CD4-positive, alpha-beta memory T cell (primary cell): Measurements from ENCODE around the gene RAVER2. TPM values are rescaled to one million over a fixed set of nuclear protein-coding genes. Genes with fewer than 3 reads are reported as not detected.
A peak's percentile ranks its signal among the peaks of the same experiment; 100 is the strongest.

Experiments used
- CTCF ChIA-PET: fragments of 350-600 bp; sonication (Branson Sonifier 250); formaldehyde crosslinking; loops from one replicate; lab custom pipeline; 2021; ENCODE audit warnings: inconsistent platforms; ENCODE audit not compliant: partially characterized antibody; lab: Charles Lee
- POLR2A ChIA-PET: fragments of 350-600 bp; sonication (Branson Sonifier 250); formaldehyde crosslinking; loops from one replicate; lab custom pipeline; 2021; ENCODE audit not compliant: partially characterized antibody; lab: Charles Lee
- DNase-seq, 5 donors: peaks; one replicate each; pipeline versions ENCODE4 v3.0.0 to v3.0.0-alpha.2; 2020 to 2022; ENCODE audit warnings: mixed read lengths in 1 of 5
- H3K27ac ChIP-seq: one replicate; pipeline ENCODE4 v1.7.0; 2013; ENCODE audit warnings: low read depth, low read length
- H3K27me3 ChIP-seq: 2 replicates; pipeline ENCODE4 v1.7.0; 2013; ENCODE audit warnings: mild to moderate bottlenecking, low read length, moderate library complexity; ENCODE audit not compliant: insufficient read depth
- H3K36me3 ChIP-seq: 2 replicates; pipeline ENCODE4 v1.7.0; 2013; ENCODE audit warnings: mild to moderate bottlenecking, low read length, moderate library complexity; ENCODE audit not compliant: insufficient read depth
- H3K4me1 ChIP-seq: 2 replicates; pipeline ENCODE4 v1.7.0; 2013; ENCODE audit warnings: mild to moderate bottlenecking, low read length, moderate library complexity; ENCODE audit not compliant: insufficient read depth
- H3K4me3 ChIP-seq, 2 donors: one replicate each; pipeline ENCODE4 v1.7.0; 2013; ENCODE audit warnings: low read length in 2 of 2, mild to moderate bottlenecking in 1 of 2
- H3K9me3 ChIP-seq, 2 donors: one replicate each; pipeline ENCODE4 v1.7.0; 2013; ENCODE audit warnings: low read length in 2 of 2, control low read depth in 1 of 2; ENCODE audit not compliant: control insufficient read depth in 1 of 2
- H3K27ac Mint-ChIP-seq, 7 donors: one replicate each; pipeline ENCODE4 v1.8.0; 2020 to 2021; ENCODE audit warnings: mixed read lengths in 7 of 7, mild to moderate bottlenecking in 6 of 7, inconsistent platforms in 3 of 7, moderate library complexity in 3 of 7
- H3K27me3 Mint-ChIP-seq, 2 donors: one replicate each; pipeline ENCODE4 v1.8.0; 2020 to 2021; ENCODE audit warnings: mixed read lengths in 2 of 2
- H3K36me3 Mint-ChIP-seq, 2 donors: one replicate each; pipeline ENCODE4 v1.8.0; 2020 to 2021; ENCODE audit warnings: mixed read lengths in 2 of 2, inconsistent platforms in 1 of 2, mild to moderate bottlenecking in 1 of 2
- H3K4me1 Mint-ChIP-seq, 4 donors: one replicate each; pipeline ENCODE4 v1.8.0; 2020 to 2021; ENCODE audit warnings: mixed read lengths in 4 of 4, mild to moderate bottlenecking in 1 of 4
- H3K4me3 Mint-ChIP-seq, 8 donors: one replicate each; pipeline ENCODE4 v1.8.0; 2020 to 2021; ENCODE audit warnings: mixed read lengths in 8 of 8, mild to moderate bottlenecking in 7 of 8, moderate library complexity in 6 of 8, inconsistent platforms in 3 of 8
- H3K9me3 Mint-ChIP-seq, 8 donors: one replicate each; pipeline ENCODE4 v1.8.0; 2020 to 2021; ENCODE audit warnings: mixed read lengths in 8 of 8, mild to moderate bottlenecking in 5 of 8, inconsistent platforms in 3 of 8, moderate library complexity in 1 of 8
- intact Hi-C: fragments of 100-400 bp; cut with micrococcal nuclease; formaldehyde crosslinking; loops from one replicate; pipeline ENCODE4 v1.15.1; 2023
- polyA plus RNA-seq, 2 donors: library from polyadenylated mRNA; unstranded; fragments of 300-500 nt; fragmentation: Illumina TruSeq; gene quantifications; one replicate each; pipeline ENCODE4 v1.2.3, GENCODE V29; 2021
- total RNA-seq, 2 experiments: library from RNA; stranded (reverse); gene quantifications; one replicate each; pipeline ENCODE4 v1.2.3, GENCODE V29; 2021

Gene RAVER2
- total and polyA plus RNA-seq, 4 experiments from 2014 or later = 1.7 to 2.1 (median 1.8) TPM

- no peaks in the 10 kb centered on the region for H3K9me3 Mint-ChIP-seq
- peak overlapping the region; percentile 31 for H3K27ac ChIP-seq
- DNase-seq = peak; percentile 76 to 90 (median 87)
- peaks cover 47 to 77% of the 10 kb centered on the region in 2 donors for H3K36me3 Mint-ChIP-seq
- peak overlapping the region; percentile 65 to 87 (median 82) for H3K4me3 Mint-ChIP-seq
- H3K27me3 ChIP-seq = no peaks in the 10 kb centered on the region
- H3K9me3 ChIP-seq = no peaks in the 10 kb centered on the region
- ChIA-PET POLR2A (interaction anchor here (0.7 to 3.6 kb wide), 28 partner anchors 9 to 191 kb away, joined by 3 to 62 read pairs (median 4); partner anchors contain the start of gene JAK1), CTCF (interaction anchor here (0.8 to 2.5 kb wide), 13 partner anchors 8 to 198 kb away, joined by 3 to 16 read pairs (median 4); no protein-coding TSS in a partner anchor)
- H3K4me3 ChIP-seq = no peak overlapping the region
- peaks cover 44% of the 10 kb centered on the region for H3K36me3 ChIP-seq
- intact Hi-C loops = loop anchor here (1.0 to 5.0 kb wide), 4 partner anchors 14 to 192 kb away; partner anchors contain the start of gene JAK1
- H3K4me1 ChIP-seq = peaks cover 59% of the 10 kb centered on the region
- peaks cover 60 to 89% (median 74%) of the 10 kb centered on the region in 4 donors for H3K4me1 Mint-ChIP-seq
- peak overlapping the region; percentile 86 to 96 (median 94) for H3K27ac Mint-ChIP-seq
- H3K27me3 Mint-ChIP-seq = no peaks in the 10 kb centered on the region
Measured at GRCh38 chr1:64877151-64877550, 132.3 kb downstream of the RAVER2 start.

- DNase-seq = no peak
- H3K4me3 Mint-ChIP-seq = peak overlapping the region; percentile 23 to 87 (median 82)
- Histone ChIP-seq H3K36me3 (peaks cover 43% of the 10 kb centered on the region), H3K27me3 (no peaks in the 10 kb centered on the region), H3K4me1 (peaks cover 63% of the 10 kb centered on the region), H3K9me3 (no peaks in the 10 kb centered on the region), H3K27ac (peak overlapping the region; percentile 31), H3K4me3 (no peak overlapping the region)
- peak overlapping the region; percentile 86 to 96 (median 94) for H3K27ac Mint-ChIP-seq
- H3K36me3 Mint-ChIP-seq = peaks cover 44 to 76% of the 10 kb centered on the region in 2 donors
- H3K9me3 Mint-ChIP-seq = no peaks in the 10 kb centered on the region
- peaks cover 62 to 89% (median 75%) of the 10 kb centered on the region in 4 donors for H3K4me1 Mint-ChIP-seq
- ChIA-PET POLR2A (interaction anchor here (0.7 to 3.6 kb wide), 28 partner anchors 10 to 190 kb away, joined by 3 to 62 read pairs (median 4); partner anchors contain the start of gene JAK1), CTCF (interaction anchor here (0.8 to 2.5 kb wide), 13 partner anchors 9 to 198 kb away, joined by 3 to 16 read pairs (median 4); no protein-coding TSS in a partner anchor)
- intact Hi-C loops = loop anchor here (1.0 to 5.0 kb wide), 4 partner anchors 14 to 191 kb away; partner anchors contain the start of gene JAK1
- H3K27me3 Mint-ChIP-seq = no peaks in the 10 kb centered on the region
Measured at GRCh38 chr1:64877598-64877997, 132.7 kb downstream of the RAVER2 start.

- H3K27me3 ChIP-seq = no peaks in the 10 kb centered on the region
- Mint-ChIP-seq H3K4me1 (peaks cover 65 to 90% (median 77%) of the 10 kb centered on the region in 4 donors), H3K4me3 (peak overlapping the region in 7 of 8 donors; percentile 23 to 87 (median 83)), H3K36me3 (peaks cover 43 to 76% of the 10 kb centered on the region in 2 donors), H3K9me3 (no peaks in the 10 kb centered on the region), H3K27me3 (no peaks in the 10 kb centered on the region), H3K27ac (peak overlapping the region; percentile 86 to 96 (median 94))
- ChIA-PET CTCF (interaction anchor here (1.0 to 2.5 kb wide), 11 partner anchors 9 to 187 kb away, joined by 3 to 16 read pairs (median 4); no protein-coding TSS in a partner anchor), POLR2A (interaction anchor here (0.6 to 3.6 kb wide), 19 partner anchors 9 to 187 kb away, joined by 3 to 62 read pairs (median 4); partner anchors contain the start of gene JAK1)
- no peak overlapping the region for H3K27ac ChIP-seq
- intact Hi-C loops = loop anchor here (2.0 to 5.0 kb wide), 2 partner anchors 13 to 51 kb away; no protein-coding TSS in a partner anchor
- no peak overlapping the region for H3K4me3 ChIP-seq
- DNase-seq = no peak
- peaks cover 43% of the 10 kb centered on the region for H3K36me3 ChIP-seq
- H3K9me3 ChIP-seq = no peaks in the 10 kb centered on the region
- H3K4me1 ChIP-seq = peaks cover 68% of the 10 kb centered on the region
Measured at GRCh38 chr1:64878090-64878489, 133.2 kb downstream of the RAVER2 start.

GRCh38 chr1:64878931-64879611 is 134.2 kb downstream of the RAVER2 start:
- Mint-ChIP-seq H3K9me3 (no peaks in the 10 kb centered on the region), H3K27me3 (no peaks in the 10 kb centered on the region), H3K27ac (peak overlapping the region; percentile 7 to 79 (median 74)), H3K4me1 (peaks cover 64 to 93% (median 79%) of the 10 kb centered on the region in 4 donors), H3K36me3 (peaks cover 38 to 74% of the 10 kb centered on the region in 2 donors), H3K4me3 (peak overlapping the region in 4 of 8 donors; percentile 0 to 46 (median 35))
- H3K36me3 ChIP-seq = peaks cover 34% of the 10 kb centered on the region
- H3K4me1 ChIP-seq = peaks cover 71% of the 10 kb centered on the region
- intact Hi-C loops = loop anchor here (2.0 to 5.0 kb wide), 2 partner anchors 14 to 52 kb away; no protein-coding TSS in a partner anchor
- no peak overlapping the region for H3K4me3 ChIP-seq
- H3K27me3 ChIP-seq = no peaks in the 10 kb centered on the region
- no peak for DNase-seq
- H3K27ac ChIP-seq = no peak overlapping the region
- H3K9me3 ChIP-seq = no peaks in the 10 kb centered on the region
- CTCF ChIA-PET = no interaction called here
- POLR2A ChIA-PET = interaction anchor here (0.9 to 2.6 kb wide), 4 partner anchors 8 to 88 kb away, joined by 3 to 12 read pairs (median 6); partner anchors contain the start of gene JAK1

GRCh38 chr1:64880449-64880848 is 135.6 kb downstream of the RAVER2 start:
- Histone ChIP-seq H3K36me3 (peaks cover 29% of the 10 kb centered on the region), H3K27me3 (no peaks in the 10 kb centered on the region), H3K4me1 (peaks cover 68% of the 10 kb centered on the region), H3K9me3 (no peaks in the 10 kb centered on the region), H3K4me3 (no peak overlapping the region), H3K27ac (no peak overlapping the region)
- DNase-seq = no peak
- POLR2A ChIA-PET = interaction anchor here (1.0 to 1.8 kb wide), 2 partner anchors 85 to 187 kb away, joined by 3 to 5 read pairs; no protein-coding TSS in a partner anchor
- CTCF ChIA-PET = interaction anchor here (2.6 kb wide), 1 partner anchor 195 kb away, joined by 6 read pairs; no protein-coding TSS in a partner anchor
- Mint-ChIP-seq H3K27me3 (no peaks in the 10 kb centered on the region), H3K9me3 (no peaks in the 10 kb centered on the region), H3K36me3 (peaks cover 31 to 70% of the 10 kb centered on the region in 2 donors), H3K4me1 (peaks cover 62 to 93% (median 79%) of the 10 kb centered on the region in 4 donors), H3K27ac (peak overlapping the region in 6 of 7 donors; percentile 1 to 84 (median 42)), H3K4me3 (peak overlapping the region in 1 of 8 donors; percentile 10)
- intact Hi-C loops = no loop called here

- Histone ChIP-seq H3K27me3 (no peaks in the 10 kb centered on the region), H3K27ac (no peak overlapping the region), H3K9me3 (no peaks in the 10 kb centered on the region), H3K36me3 (peaks cover 20% of the 10 kb centered on the region), H3K4me1 (peaks cover 65% of the 10 kb centered on the region), H3K4me3 (no peak overlapping the region)
- no peaks in the 10 kb centered on the region for H3K9me3 Mint-ChIP-seq
- intact Hi-C loops = no loop called here
- H3K27me3 Mint-ChIP-seq = no peaks in the 10 kb centered on the region
- ChIA-PET CTCF (interaction anchor here (1.3 to 2.6 kb wide), 3 partner anchors 28 to 194 kb away, joined by 3 to 6 read pairs (median 4); no protein-coding TSS in a partner anchor), POLR2A (interaction anchor here (1.0 to 1.8 kb wide), 2 partner anchors 84 to 187 kb away, joined by 3 to 5 read pairs; no protein-coding TSS in a partner anchor)
- no peak overlapping the region for H3K4me3 Mint-ChIP-seq
- DNase-seq = no peak
- H3K4me1 Mint-ChIP-seq = peaks cover 59 to 93% (median 76%) of the 10 kb centered on the region in 4 donors
- peaks cover 23 to 65% of the 10 kb centered on the region in 2 donors for H3K36me3 Mint-ChIP-seq
- peak overlapping the region in 5 of 7 donors; percentile 15 to 73 (median 64) for H3K27ac Mint-ChIP-seq
Measured at GRCh38 chr1:64881281-64881680, 136.4 kb downstream of the RAVER2 start.
